H1 (cell line): ENCODE results near the gene SPI1. TPM values are rescaled to one million over a fixed set of nuclear protein-coding genes. Genes with fewer than 3 reads are reported as not detected.
A peak's percentile ranks its signal among the peaks of the same experiment; 100 is the strongest.

Experiments
- BACH1 ChIP-seq: IDR thresholded peaks from 2 replicates; pipeline ENCODE4 v1.6.1; 2012; ENCODE audit warnings: low read length, improper control_type of control experiment
- E2F6 ChIP-seq: IDR thresholded peaks from 2 replicates; pipeline ENCODE4 v1.6.1; 2012; ENCODE audit warnings: inconsistent platforms
- EP300 ChIP-seq, 2 experiments: IDR thresholded peaks; 1 replicate in 1 of 2; 2 replicates in 1 of 2; pipeline ENCODE4 v1.6.1; 2011 to 2012; ENCODE audit warnings: low read depth in 2 of 2, low read length in 2 of 2, mild to moderate bottlenecking in 2 of 2, borderline replicate concordance in 1 of 2, inconsistent platforms in 1 of 2, moderate library complexity in 1 of 2
- FOSL1 ChIP-seq: IDR thresholded peaks from 2 replicates; pipeline ENCODE4 v1.6.1; 2011; ENCODE audit warnings: mild to moderate bottlenecking, low read depth, low read length, moderate library complexity; ENCODE audit not compliant: insufficient read depth
- GABPA ChIP-seq: IDR thresholded peaks from 2 replicates; pipeline ENCODE4 v1.6.1; 2011; ENCODE audit warnings: mild to moderate bottlenecking, low read length, moderate library complexity, borderline replicate concordance; ENCODE audit not compliant: insufficient read depth
- GTF2F1 ChIP-seq: IDR thresholded peaks from 2 replicates; pipeline ENCODE4 v1.6.1; 2012; ENCODE audit warnings: low read depth, low read length, improper control_type of control experiment, borderline replicate concordance
- HDAC6 ChIP-seq: IDR thresholded peaks from one replicate; pipeline ENCODE4 v1.7.1; 2012; ENCODE audit warnings: low read depth, mild to moderate bottlenecking, inconsistent platforms, low read length, moderate library complexity
- JUN ChIP-seq: IDR thresholded peaks from 2 replicates; pipeline ENCODE4 v1.6.1; 2011; ENCODE audit warnings: low read depth, mild to moderate bottlenecking, improper control_type of control experiment, low read length
- KDM1A ChIP-seq: fragments of 200-600, 300-600 bp; sonication (generic); IDR thresholded peaks from 2 replicates; pipeline ENCODE4 v1.7.1; 2016; ENCODE audit warnings: mild to moderate bottlenecking, low read length, borderline replicate concordance
- NANOG ChIP-seq: IDR thresholded peaks from 2 replicates; pipeline ENCODE4 v1.6.1; 2011; ENCODE audit warnings: low read length, low read depth, mild to moderate bottlenecking, inconsistent platforms; ENCODE audit not compliant: insufficient read depth, poor library complexity, severe bottlenecking
- PHF8 ChIP-seq: fragments of 200-600 bp; sonication (generic); conservative IDR thresholded peaks from 2 replicates; pipeline ENCODE4 v1.7.1; 2012; ENCODE audit warnings: low read depth, mild to moderate bottlenecking, inconsistent platforms, low read length, moderate library complexity
- POLR2A ChIP-seq, 2 experiments: IDR thresholded peaks; 1 replicate in 1 of 2; 2 replicates in 1 of 2; pipeline ENCODE4 v1.6.1; 2011; ENCODE audit warnings: low read depth in 2 of 2, low read length in 2 of 2, mild to moderate bottlenecking in 2 of 2; ENCODE audit errors: control extremely low read depth in 1 of 2
- POU5F1 ChIP-seq: IDR thresholded peaks from 2 replicates; pipeline ENCODE4 v1.6.1; 2011; ENCODE audit warnings: low read depth, mild to moderate bottlenecking, low read length, moderate library complexity
- RAD21 ChIP-seq, 2 experiments: IDR thresholded peaks in 1 of 2; conservative IDR thresholded peaks in 1 of 2; 2 replicates each; pipeline ENCODE4 v1.6.1; 2011; ENCODE audit warnings: low read depth in 2 of 2, low read length in 2 of 2, improper control_type of control experiment in 1 of 2, inconsistent platforms in 1 of 2, mild to moderate bottlenecking in 1 of 2, moderate library complexity in 1 of 2
- RFX5 ChIP-seq: IDR thresholded peaks from 2 replicates; pipeline ENCODE4 v1.6.1; 2011; ENCODE audit warnings: low read depth, low read length, improper control_type of control experiment, borderline replicate concordance
- RXRA ChIP-seq: IDR thresholded peaks from 2 replicates; pipeline ENCODE4 v1.6.1; 2011; ENCODE audit warnings: low read depth, mild to moderate bottlenecking, low read length, moderate library complexity; ENCODE audit not compliant: insufficient read depth
- SIN3A ChIP-seq, 2 experiments: IDR thresholded peaks in 1 of 2; conservative IDR thresholded peaks in 1 of 2; 2 replicates each; pipeline ENCODE4 v1.6.1; 2011 to 2012; ENCODE audit warnings: low read length in 2 of 2, improper control_type of control experiment in 1 of 2, low read depth in 1 of 2, mild to moderate bottlenecking in 1 of 2
- SIRT6 ChIP-seq: IDR thresholded peaks from one replicate; pipeline ENCODE4 v1.7.1; 2012; ENCODE audit warnings: low read length, inconsistent platforms
- SIX5 ChIP-seq: IDR thresholded peaks from 2 replicates; pipeline ENCODE4 v1.6.1; 2011; ENCODE audit warnings: mild to moderate bottlenecking, low read depth, low read length
- SP4 ChIP-seq: IDR thresholded peaks from 2 replicates; pipeline ENCODE4 v1.6.1; 2012; ENCODE audit warnings: low read length, inconsistent platforms
- TAF1 ChIP-seq: IDR thresholded peaks from 2 replicates; pipeline ENCODE4 v1.6.1; 2011; ENCODE audit warnings: mild to moderate bottlenecking, low read depth, low read length
- TBP ChIP-seq: IDR thresholded peaks from 2 replicates; pipeline ENCODE4 v1.6.1; 2011; ENCODE audit warnings: low read depth, low read length, improper control_type of control experiment
- ZNF274 ChIP-seq: IDR thresholded peaks from 2 replicates; pipeline ENCODE4 v1.7.0; 2012; ENCODE audit warnings: low read length, borderline replicate concordance; ENCODE audit errors: extremely low read depth
- polyA plus RNA-seq, 7 experiments: library from polyadenylated mRNA; depleted of rRNA in 3 of 7; stranded (reverse) in 5 of 7; unstranded in 2 of 7; fragments of >200 nt in 5 of 7; fragments of 200-250 nt in 2 of 7; gene quantifications; 1 replicate in 5 of 7; 2 replicates in 1 of 7; 4 replicates in 1 of 7; pipeline versions ENCODE4 v1.2.1 to v1.2.3, GENCODE V29; 2011 to 2013; ENCODE audit warnings: missing spikeins in 2 of 7, mixed read lengths in 2 of 7
- total RNA-seq: library from RNA; stranded (reverse); fragmentation: NEBNext Ultra II Directional; extraction: Animal tissue kit (Norgen Biotek cat#: 25700); gene quantifications from 2 replicates; pipeline ENCODE4 v1.2.1, GENCODE V29; 2021

Gene SPI1
- total and polyA plus RNA-seq, 2 of the 8 experiments (the other 6 are each of a cell fraction or from before 2014, with no cell fraction given) = 0.12 TPM; not detected in 1

- TF ChIP-seq RFX5 (no peak), PHF8 (peak; percentile 95), ZNF274 (no peak), POLR2A (IDR thresholded peaks at IDR 0.05; ENCODE audit: control extremely low read depth in 1 of 2, low read depth in 2 of 2, low read length in 2 of 2) (peak; percentile 58 to 86), GTF2F1 (no peak), SIN3A (conservative IDR thresholded peaks at IDR 0.05 in 1 of 2, IDR thresholded peaks at IDR 0.05 in 1 of 2; ENCODE audit: low read depth in 1 of 2, low read length in 2 of 2) (peak; percentile 55; a peak in 2 of 4 replicates), RAD21 (IDR thresholded peaks at IDR 0.05 in 1 of 2, conservative IDR thresholded peaks at IDR 0.05 in 1 of 2; ENCODE audit: low read depth in 2 of 2, low read length in 2 of 2) (no peak), SIRT6 (no peak), TBP (peak; percentile 90), HDAC6 (no peak), JUN (no peak), POU5F1 (no peak), GABPA (peak; percentile 84; the same call in 1 of the 2 replicates), FOSL1 (no peak), EP300 (IDR thresholded peaks at IDR 0.05; ENCODE audit: borderline replicate concordance in 1 of 2, low read depth in 2 of 2, low read length in 2 of 2) (peak in 1 of 2 experiments; percentile 93; a peak in 1 of 3 replicates), RXRA (no peak), SIX5 (peak; percentile 67), TAF1 (peak; percentile 98), SP4 (no peak), NANOG (no peak), E2F6 (no peak), KDM1A (no peak), BACH1 (no peak)
Measured at GRCh38 chr11:47426062-47426956, 48.0 kb upstream of the SPI1 start, which contains the start of gene PSMC3 (continued).
